CD4-positive, alpha-beta T cell (primary cell): ENCODE measurements around the gene CHCHD5. TPM values are rescaled to one million over a fixed set of nuclear protein-coding genes. Genes with fewer than 3 reads are reported as not detected.

Experiments used
- ATAC-seq: fragments of 200-7000 bp; cut with Tn5 transposase; one replicate; pipeline ENCODE4 v1.10.0; 2022; ENCODE audit warnings: mild to moderate bottlenecking; ENCODE audit not compliant: poor library complexity
- CTCF ChIA-PET: fragments of 350-600 bp; sonication (Branson Sonifier 250); formaldehyde crosslinking; loops from one replicate; lab custom pipeline; 2021; ENCODE audit warnings: antibody characterized with exemption, inconsistent platforms; lab: Charles Lee
- POLR2A ChIA-PET: fragments of 350-600 bp; sonication (Branson Sonifier 250); formaldehyde crosslinking; loops from one replicate; lab custom pipeline; 2021; ENCODE audit warnings: antibody characterized with exemption, inconsistent platforms; lab: Charles Lee
- DNase-seq, 14 experiments: peaks; one replicate each; pipeline ENCODE4 v3.0.0-alpha.2; 2013 to 2020; ENCODE audit warnings: mixed read lengths in 2 of 14
- H3K27ac ChIP-seq, 2 donors: one replicate each; pipeline versions ENCODE4 v1.5.1 to v1.7.0; 2013; ENCODE audit warnings: low read length in 2 of 2, low read depth in 1 of 2, mild to moderate bottlenecking in 1 of 2
- H3K27me3 ChIP-seq, 2 experiments: 1 replicate in 1 of 2; 2 replicates in 1 of 2; pipeline versions ENCODE4 v1.6.1 to v1.7.0; 2013; ENCODE audit warnings: low read length in 2 of 2, control low read depth in 1 of 2, mild to moderate bottlenecking in 1 of 2, moderate library complexity in 1 of 2; ENCODE audit not compliant: insufficient read depth in 2 of 2, control insufficient read depth in 1 of 2
- H3K36me3 ChIP-seq: one replicate; pipeline ENCODE4 v1.6.1; 2013; ENCODE audit warnings: low read length, control low read depth; ENCODE audit not compliant: insufficient read depth
- H3K4me1 ChIP-seq: one replicate; pipeline ENCODE4 v1.6.1; 2013; ENCODE audit warnings: low read length, control low read depth; ENCODE audit not compliant: insufficient read depth
- H3K4me3 ChIP-seq: one replicate; pipeline ENCODE4 v1.5.1; 2013; ENCODE audit warnings: mild to moderate bottlenecking, low read length, moderate library complexity
- H3K9me3 ChIP-seq, 2 experiments: 1 replicate in 1 of 2; 2 replicates in 1 of 2; pipeline versions ENCODE4 v1.6.1 to v1.7.0; 2013; ENCODE audit warnings: low read length in 2 of 2, mild to moderate bottlenecking in 2 of 2, control low read depth in 1 of 2, moderate library complexity in 1 of 2; ENCODE audit not compliant: control insufficient read depth in 1 of 2, insufficient read depth in 1 of 2
- H3K27ac Mint-ChIP-seq: one replicate; pipeline ENCODE4 v1.8.0; 2020; ENCODE audit warnings: mixed read lengths
- H3K27me3 Mint-ChIP-seq: one replicate; pipeline ENCODE4 v1.8.0; 2021; ENCODE audit warnings: mixed read lengths
- H3K36me3 Mint-ChIP-seq: one replicate; pipeline ENCODE4 v1.8.0; 2021; ENCODE audit warnings: low read depth, mixed read lengths
- H3K4me1 Mint-ChIP-seq: one replicate; pipeline ENCODE4 v1.8.0; 2021; ENCODE audit warnings: low read depth, mixed read lengths
- H3K4me3 Mint-ChIP-seq: one replicate; pipeline ENCODE4 v1.8.0; 2020; ENCODE audit warnings: mild to moderate bottlenecking, mixed read lengths
- H3K9me3 Mint-ChIP-seq: one replicate; pipeline ENCODE4 v1.8.0; 2020; ENCODE audit warnings: mixed read lengths
- intact Hi-C, 2 experiments: fragments of 100-400 bp; cut with DNase I in 1 of 2; cut with micrococcal nuclease in 1 of 2; formaldehyde crosslinking; loops; one replicate each; pipeline versions ENCODE4 v1.15.1 to v1.9.0; 2023 to 2025; cut with DNase I, micrococcal nuclease
- total RNA-seq, 174 experiments: library from RNA in 2 of 174; stranded (reverse) in 2 of 174; gene quantifications; one replicate each; pipeline ENCODE4 v1.2.3 and lab custom pipeline; 2021 to 2026
- TF ChIP-seq, protein P1 (sequence below): fragments of 200-600 bp; IDR thresholded peaks from one replicate; pipeline ENCODE4 v1.8.0; 2022; ENCODE audit warnings: antibody characterized with exemption, mild to moderate bottlenecking

Gene CHCHD5
- total RNA-seq, 2 experiments from 2014 or later: 13.4 to 14.3 TPM

DNA sequence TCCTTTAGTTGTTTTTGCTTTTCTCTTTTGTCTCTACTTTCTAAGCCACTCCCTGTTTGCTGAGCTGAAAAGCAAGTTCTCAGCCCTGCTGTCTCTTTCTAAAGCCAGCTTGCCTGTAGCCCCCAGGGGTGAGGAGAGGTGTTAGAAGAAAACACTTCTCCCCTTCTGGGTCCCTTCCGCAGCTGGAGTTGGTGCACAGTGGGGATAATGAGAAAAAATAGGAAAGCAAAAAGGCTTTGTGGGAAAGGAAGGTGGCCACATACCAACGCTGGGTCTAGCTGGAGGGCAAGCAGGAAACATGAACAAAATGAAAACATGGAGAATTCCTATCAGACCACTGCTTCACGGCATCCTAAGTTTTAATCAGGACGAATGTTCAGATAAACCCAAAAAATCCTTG is 45.9 kb downstream of the CHCHD5 start:
- intact Hi-C loops: loop anchor here in 1 of 2 experiments (5.0 kb wide), 1 partner anchor 37 kb away; no protein-coding TSS in a partner anchor
- peaks cover 94% of the 10 kb centered on the region for H3K4me1 ChIP-seq
- ChIA-PET CTCF (interaction anchor here (1.1 to 3.9 kb wide), 3 partner anchors 15 to 107 kb away, joined by 3 to 28 read pairs (median 3); partner anchors contain the start of gene SLC20A1), POLR2A (interaction anchor here (1.4 to 14.2 kb wide), 5 partner anchors 16 to 575 kb away, joined by 4 to 239 read pairs (median 8); partner anchors contain the start of genes CHCHD5, SLC20A1 and TMEM87B)
- peak in 1 of 14 experiments; percentile 19 for DNase-seq
- no peaks in the 10 kb centered on the region for H3K27me3 Mint-ChIP-seq
- peak overlapping the region; percentile 54 to 85 for H3K27ac ChIP-seq
- H3K9me3 ChIP-seq: no peaks in the 10 kb centered on the region
- TF ChIP-seq, protein P1, sequence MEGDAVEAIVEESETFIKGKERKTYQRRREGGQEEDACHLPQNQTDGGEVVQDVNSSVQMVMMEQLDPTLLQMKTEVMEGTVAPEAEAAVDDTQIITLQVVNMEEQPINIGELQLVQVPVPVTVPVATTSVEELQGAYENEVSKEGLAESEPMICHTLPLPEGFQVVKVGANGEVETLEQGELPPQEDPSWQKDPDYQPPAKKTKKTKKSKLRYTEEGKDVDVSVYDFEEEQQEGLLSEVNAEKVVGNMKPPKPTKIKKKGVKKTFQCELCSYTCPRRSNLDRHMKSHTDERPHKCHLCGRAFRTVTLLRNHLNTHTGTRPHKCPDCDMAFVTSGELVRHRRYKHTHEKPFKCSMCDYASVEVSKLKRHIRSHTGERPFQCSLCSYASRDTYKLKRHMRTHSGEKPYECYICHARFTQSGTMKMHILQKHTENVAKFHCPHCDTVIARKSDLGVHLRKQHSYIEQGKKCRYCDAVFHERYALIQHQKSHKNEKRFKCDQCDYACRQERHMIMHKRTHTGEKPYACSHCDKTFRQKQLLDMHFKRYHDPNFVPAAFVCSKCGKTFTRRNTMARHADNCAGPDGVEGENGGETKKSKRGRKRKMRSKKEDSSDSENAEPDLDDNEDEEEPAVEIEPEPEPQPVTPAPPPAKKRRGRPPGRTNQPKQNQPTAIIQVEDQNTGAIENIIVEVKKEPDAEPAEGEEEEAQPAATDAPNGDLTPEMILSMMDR: no peak
- no peaks in the 10 kb centered on the region for H3K27me3 ChIP-seq
- H3K4me1 Mint-ChIP-seq: peaks cover 86% of the 10 kb centered on the region
- no peak for ATAC-seq
- no peaks in the 10 kb centered on the region for H3K36me3 ChIP-seq
- peak overlapping the region; percentile 93 for H3K27ac Mint-ChIP-seq
- H3K36me3 Mint-ChIP-seq: peaks cover 4% of the 10 kb centered on the region
- H3K4me3 ChIP-seq: peak overlapping the region; percentile 39
- peak overlapping the region; percentile 87 for H3K4me3 Mint-ChIP-seq
- H3K9me3 Mint-ChIP-seq: no peaks in the 10 kb centered on the region

DNA sequence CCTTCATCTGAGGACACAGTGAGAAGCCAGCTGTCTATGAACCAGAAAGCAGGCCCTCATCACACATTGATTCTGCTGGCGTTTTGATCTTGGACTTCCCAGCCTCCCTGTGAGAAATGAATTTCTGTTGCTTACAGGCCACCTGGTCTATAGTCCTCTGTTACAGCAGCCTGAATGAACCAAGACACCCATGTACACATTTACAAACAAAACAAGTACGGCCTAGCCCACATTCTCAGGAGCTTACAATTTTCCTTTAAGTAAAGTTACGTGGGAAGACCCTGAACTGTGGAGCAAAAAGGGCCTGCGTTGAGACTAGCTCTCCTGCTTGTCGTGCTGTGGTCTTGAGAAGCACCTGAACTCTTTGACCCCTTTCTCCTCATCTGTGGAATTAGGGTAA is 49.3 kb downstream of the CHCHD5 start:
- POLR2A ChIA-PET: interaction anchor here (14.2 kb wide), 1 partner anchor 12 kb away, joined by 239 read pairs; the partner anchor contains the start of gene SLC20A1
- H3K4me1 ChIP-seq: peaks cover 80% of the 10 kb centered on the region
- no peak overlapping the region for H3K27ac ChIP-seq
- CTCF ChIA-PET: interaction anchor here (2.5 kb wide), 1 partner anchor 12 kb away, joined by 11 read pairs; the partner anchor contains the start of gene SLC20A1
- Mint-ChIP-seq H3K27ac (peak overlapping the region; percentile 71), H3K4me1 (peaks cover 77% of the 10 kb centered on the region), H3K27me3 (no peaks in the 10 kb centered on the region), H3K4me3 (peak overlapping the region; percentile 32), H3K36me3 (peaks cover 4% of the 10 kb centered on the region), H3K9me3 (no peaks in the 10 kb centered on the region)
- DNase-seq (no peak), ATAC-seq (no peak)
- H3K36me3 ChIP-seq: no peaks in the 10 kb centered on the region
- H3K27me3 ChIP-seq: no peaks in the 10 kb centered on the region
- H3K4me3 ChIP-seq: no peak overlapping the region
- H3K9me3 ChIP-seq: no peaks in the 10 kb centered on the region
- TF ChIP-seq, protein P1: no peak
- intact Hi-C loops: loop anchor here in 1 of 2 experiments (5.0 kb wide), 1 partner anchor 34 kb away; no protein-coding TSS in a partner anchor

DNA sequence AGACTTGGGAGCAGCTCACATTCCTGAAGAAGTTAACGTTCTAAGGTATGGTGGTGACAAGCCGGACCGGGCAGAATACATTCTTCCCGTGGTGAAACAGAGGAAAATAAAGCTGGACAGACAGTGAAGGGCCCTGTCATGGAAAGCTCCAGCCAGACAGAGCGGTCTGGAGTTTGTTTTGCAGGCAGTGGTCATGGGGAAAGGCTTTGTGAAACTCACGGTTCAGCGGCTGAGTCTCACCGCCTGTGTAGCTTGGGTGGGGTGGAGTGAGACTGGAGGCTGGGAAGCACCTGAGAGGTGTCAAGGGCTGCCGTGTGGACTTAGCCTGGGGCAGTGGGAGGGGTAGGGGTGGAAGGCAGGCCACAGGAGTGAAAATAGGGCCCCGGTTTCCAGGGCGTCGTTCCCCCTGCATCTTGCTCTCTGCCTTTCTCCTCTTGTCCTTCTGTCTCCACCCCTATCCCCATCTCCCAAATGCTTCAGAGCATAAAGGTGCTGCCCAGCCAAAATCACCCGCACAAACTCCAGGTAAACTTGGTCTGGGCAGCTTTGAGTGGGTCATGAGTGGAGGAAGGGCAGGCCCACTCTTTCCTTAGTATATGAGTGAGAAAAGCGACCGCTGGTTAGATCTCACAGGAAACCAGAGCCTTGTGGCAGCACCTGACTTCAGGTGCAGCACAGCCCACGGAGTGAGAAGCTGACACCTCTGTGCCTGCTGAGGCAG is 49.9 kb downstream of the CHCHD5 start:
- ChIA-PET CTCF (interaction anchor here (1.2 to 2.5 kb wide), 2 partner anchors 12 to 56 kb away, joined by 3 to 11 read pairs; partner anchors contain the start of gene SLC20A1), POLR2A (interaction anchor here (1.3 to 14.2 kb wide), 4 partner anchors 8 to 19 kb away, joined by 3 to 239 read pairs (median 5); partner anchors contain the start of gene SLC20A1)
- Histone ChIP-seq H3K27me3 (no peaks in the 10 kb centered on the region), H3K4me1 (peaks cover 78% of the 10 kb centered on the region), H3K4me3 (no peak overlapping the region), H3K9me3 (no peaks in the 10 kb centered on the region), H3K27ac (peak overlapping the region in 1 of 2 donors; percentile 47), H3K36me3 (no peaks in the 10 kb centered on the region)
- TF ChIP-seq, protein P1: no peak
- no peaks in the 10 kb centered on the region for H3K9me3 Mint-ChIP-seq
- peaks cover 71% of the 10 kb centered on the region for H3K4me1 Mint-ChIP-seq
- ATAC-seq: peak; percentile 21
- peak overlapping the region; percentile 71 for H3K27ac Mint-ChIP-seq
- peak overlapping the region; percentile 50 for H3K4me3 Mint-ChIP-seq
- peak in 6 of 14 experiments; percentile 11 to 70 (median 54) for DNase-seq
- intact Hi-C loops: loop anchor here in 1 of 2 experiments (5.0 kb wide), 1 partner anchor 33 kb away; no protein-coding TSS in a partner anchor
- no peaks in the 10 kb centered on the region for H3K27me3 Mint-ChIP-seq
- H3K36me3 Mint-ChIP-seq: peaks cover 4% of the 10 kb centered on the region
